HG03066 (cell line): ENCODE data around the gene DDR2.

Source experiments
- ATAC-seq: cut with Tn5 transposase; IDR thresholded peaks from one replicate; pipeline ENCODE4 v1.9.1; 2021; ENCODE audit warnings: low read depth; ENCODE audit not compliant: unreplicated experiment

Gene DDR2

GRCh38 chr1:162629077-162629627 lies 3.1 kb upstream of the DDR2 start:
- ATAC-seq: no peak

- ATAC-seq: no peak
These were observed 2.6 kb upstream of the DDR2 start for GRCh38 chr1:162629651-162630050.

DNA sequence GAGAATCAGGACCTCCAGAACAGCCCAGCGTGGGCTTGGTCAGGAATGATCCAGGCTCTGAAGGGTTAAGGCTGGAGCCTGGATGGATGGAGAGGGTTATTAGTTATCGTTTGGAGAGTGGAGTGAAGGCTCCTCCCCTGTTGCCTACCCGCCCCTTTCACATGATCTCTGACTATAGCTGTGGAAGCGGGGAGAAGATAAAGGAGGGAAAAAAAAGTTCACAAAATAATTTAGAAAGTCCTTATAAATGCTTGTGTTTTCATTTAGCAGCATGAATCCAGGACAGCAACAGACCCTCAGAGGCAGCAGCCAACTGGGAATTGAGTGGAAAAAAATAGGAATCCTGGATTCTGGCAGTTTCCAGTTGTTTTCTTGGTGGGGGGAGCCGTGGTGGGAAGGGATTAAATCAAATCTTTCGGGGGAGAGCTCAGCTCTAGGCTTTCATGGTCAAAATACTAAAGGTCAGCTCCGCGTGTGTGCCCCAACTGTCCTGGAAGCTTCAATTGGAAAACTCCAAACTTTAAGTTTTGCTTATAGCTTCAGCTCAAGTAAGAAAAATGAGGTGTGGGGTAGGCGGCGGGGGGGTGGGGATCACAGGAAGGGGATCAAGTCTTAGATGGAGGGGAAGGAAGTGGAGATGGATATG lies 595 bp upstream of the DDR2 start:
- ATAC-seq: no peak

DNA sequence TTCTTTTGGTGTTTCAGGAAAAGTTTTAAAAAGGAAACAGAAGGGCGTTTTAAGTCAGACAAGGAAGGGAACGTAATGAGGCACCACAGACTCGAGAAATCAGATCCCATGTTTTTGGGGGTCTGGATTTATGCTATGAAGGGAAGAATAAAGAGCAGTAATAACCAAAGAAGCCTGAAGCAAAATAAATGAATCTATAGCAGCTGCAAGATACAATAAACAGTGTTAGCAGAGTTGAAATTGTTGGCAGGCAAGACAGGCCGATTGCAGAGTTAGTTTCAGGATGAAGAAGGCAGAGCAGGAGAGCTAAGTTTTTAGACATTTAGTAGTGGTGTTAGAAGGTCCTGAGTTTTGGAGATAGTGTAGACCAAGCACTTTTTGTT lies 425 bp downstream of the DDR2 start:
- ATAC-seq: no peak

- peak; percentile 50 for ATAC-seq
These were observed 958 bp downstream of the DDR2 start for GRCh38 chr1:162633081-162633762.

DNA sequence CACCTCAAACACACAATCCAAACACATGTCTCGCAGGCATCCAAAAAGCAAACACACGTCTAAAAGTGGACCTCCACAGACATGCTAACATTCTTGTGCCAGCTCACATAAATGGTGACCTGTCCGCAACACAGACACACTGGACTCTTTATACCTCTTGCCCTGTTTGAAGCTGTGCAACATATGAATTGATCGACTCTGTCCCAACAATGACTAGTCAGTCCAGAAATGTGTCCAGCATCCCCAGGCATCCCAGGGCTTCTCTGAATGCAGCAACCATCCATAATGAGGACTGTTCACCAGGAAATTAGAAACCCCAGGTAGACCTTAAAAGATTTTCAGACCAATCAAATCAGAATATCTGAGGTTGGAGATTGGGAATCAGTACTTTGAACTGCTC lies 3.2 kb downstream of the DDR2 start:
- ATAC-seq: no peak

GRCh38 chr1:162639718-162640117 lies 7.5 kb downstream of the DDR2 start:
- ATAC-seq: no peak

- no peak for ATAC-seq
These were observed 8.8 kb downstream of the DDR2 start for GRCh38 chr1:162641114-162641513.

DNA sequence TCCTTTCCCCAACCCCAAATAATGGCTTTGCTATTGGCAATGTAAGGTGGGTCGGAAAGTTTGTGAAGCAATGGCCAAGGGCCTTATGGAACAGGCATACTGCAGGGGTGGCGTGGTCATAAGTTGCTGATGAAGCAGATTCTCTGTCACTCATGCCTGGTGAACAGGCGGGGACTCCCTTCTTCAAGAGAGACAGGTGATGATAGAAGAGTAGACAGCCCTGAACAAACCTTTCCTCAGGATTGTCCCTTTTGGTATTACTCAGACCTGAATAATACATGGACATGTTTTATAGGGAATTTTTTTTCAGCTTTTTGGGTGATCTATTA lies 12.7 kb downstream of the DDR2 start:
- no peak for ATAC-seq

DNA sequence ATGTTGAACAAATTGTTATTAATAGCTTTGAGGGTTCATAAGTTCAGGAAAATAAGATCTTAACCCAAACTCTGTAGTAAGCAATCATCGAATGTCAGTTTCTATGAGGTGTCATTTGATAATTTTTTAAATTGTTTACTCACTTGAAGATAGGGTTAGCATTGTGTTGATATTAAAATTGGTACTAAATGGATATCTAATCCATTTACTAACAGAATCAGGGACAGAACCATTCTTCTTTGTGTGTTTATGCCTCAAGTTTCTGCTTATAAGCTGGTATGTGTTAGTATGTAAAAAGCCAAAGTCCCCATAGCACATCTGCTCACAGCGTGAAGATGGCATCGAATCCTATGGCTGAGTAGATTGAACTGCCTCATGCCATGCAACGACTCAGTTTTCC lies 13.4 kb downstream of the DDR2 start:
- ATAC-seq: no peak

GRCh38 chr1:162649583-162649982 lies 17.3 kb downstream of the DDR2 start:
- ATAC-seq: no peak

DNA sequence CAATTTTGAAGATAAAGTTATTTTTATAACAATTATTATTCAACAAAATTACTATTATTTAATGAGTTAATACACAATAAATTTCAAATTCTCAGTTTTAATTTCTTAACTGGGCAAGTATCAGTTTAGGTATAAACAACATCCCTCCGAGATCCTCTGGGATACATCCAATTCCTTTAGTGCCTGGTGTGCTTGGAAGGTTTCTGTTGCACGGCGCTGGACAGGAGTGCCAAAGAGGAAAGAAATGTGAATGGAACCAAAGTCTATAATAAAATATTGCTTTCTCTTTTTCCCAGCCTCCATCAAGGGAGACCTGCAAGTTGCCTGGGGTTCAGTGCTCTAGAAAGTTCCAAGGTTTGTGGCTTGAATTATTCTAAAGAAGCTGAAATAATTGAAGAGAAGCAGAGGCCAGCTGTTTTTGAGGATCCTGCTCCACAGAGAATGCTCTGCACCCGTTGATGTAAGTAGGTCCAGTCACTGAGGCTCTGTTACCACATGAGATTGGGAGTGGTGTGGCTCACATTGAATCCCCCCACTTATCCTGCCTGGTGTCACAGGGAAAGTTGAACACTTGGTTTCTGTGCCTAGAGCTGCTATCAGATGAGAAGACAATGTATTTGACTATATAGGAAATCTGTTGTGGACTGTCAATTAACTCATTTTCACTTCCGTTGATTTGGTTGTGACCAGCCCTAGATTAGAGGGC lies 22.8 kb downstream of the DDR2 start:
- no peak for ATAC-seq

GRCh38 chr1:162656266-162656665 lies 24.0 kb downstream of the DDR2 start:
- no peak for ATAC-seq

DNA sequence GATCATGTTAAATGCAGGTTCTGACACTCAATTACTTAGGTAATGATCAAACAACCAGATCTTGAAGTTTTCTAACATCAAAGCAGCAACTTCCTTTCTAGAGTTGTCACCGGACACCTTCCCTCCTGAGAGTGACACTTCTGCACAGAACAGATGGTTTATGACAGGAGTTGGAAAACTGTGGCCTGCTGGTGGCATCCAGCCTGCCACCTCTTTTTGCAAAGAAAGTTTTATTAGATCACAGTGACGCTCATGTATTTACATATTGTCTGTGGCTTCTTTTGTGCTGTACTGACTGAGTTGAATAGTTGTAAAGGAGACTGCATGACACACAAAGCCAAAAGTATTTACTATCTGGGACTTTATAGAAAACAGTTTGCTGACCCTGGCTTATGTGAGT lies 28.3 kb downstream of the DDR2 start:
- no peak for ATAC-seq

DNA sequence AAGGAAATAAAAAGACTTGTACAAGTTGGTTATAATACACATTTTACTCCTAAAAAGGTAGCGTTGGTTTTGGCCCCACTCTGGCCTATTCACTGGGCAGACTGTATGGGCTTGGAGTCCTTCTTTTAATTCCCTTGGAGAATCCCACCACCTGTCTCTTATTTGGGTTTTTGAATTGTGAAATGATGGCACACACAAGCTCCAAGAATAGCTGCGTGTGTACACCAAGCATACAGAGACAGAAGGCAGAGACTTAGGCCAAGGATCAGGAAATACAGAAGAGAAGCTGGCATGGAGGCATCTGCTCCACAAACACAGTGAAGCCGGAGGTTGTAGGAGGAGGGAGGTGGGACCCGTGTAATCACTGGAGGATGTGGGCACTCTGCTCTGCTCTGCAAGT lies 29.1 kb downstream of the DDR2 start:
- no peak for ATAC-seq

DNA sequence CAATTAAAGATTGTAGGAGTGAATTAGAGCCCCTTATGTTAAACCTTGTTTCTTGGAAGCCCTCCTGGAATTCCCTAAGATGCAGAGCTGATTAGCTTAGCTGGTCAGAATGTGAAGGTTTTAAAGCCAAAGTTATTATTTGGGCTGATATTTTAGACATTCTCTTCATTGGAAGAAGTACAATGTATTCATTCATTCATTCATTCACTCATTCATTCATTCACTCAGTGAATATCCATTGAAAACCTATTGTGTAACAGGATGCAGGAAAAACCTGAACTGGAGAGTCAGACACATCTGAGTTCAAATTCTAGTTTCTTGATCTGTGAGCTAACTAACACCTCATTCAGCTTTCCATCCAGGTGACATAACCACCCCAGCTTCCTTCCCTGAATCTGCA lies 29.7 kb downstream of the DDR2 start:
- no peak for ATAC-seq

DNA sequence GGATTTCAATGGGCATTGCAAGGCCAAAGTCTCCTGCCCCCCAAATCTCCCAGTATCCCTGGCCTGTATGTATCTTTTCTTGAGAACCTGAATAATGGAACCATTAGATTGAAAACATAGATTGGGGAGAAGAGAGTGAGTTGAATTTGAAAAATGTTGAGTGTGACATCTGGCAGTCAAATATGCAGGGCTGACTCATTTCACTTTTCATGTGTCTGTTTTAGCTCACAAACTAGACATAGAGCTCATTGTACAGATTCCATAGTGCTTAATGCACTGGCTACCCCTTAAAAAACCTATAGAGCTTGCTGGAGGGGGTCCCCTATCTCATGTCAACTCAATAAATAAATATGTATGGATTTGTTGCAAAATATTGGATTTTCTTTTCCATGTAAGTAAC lies 30.8 kb downstream of the DDR2 start:
- no peak for ATAC-seq

DNA sequence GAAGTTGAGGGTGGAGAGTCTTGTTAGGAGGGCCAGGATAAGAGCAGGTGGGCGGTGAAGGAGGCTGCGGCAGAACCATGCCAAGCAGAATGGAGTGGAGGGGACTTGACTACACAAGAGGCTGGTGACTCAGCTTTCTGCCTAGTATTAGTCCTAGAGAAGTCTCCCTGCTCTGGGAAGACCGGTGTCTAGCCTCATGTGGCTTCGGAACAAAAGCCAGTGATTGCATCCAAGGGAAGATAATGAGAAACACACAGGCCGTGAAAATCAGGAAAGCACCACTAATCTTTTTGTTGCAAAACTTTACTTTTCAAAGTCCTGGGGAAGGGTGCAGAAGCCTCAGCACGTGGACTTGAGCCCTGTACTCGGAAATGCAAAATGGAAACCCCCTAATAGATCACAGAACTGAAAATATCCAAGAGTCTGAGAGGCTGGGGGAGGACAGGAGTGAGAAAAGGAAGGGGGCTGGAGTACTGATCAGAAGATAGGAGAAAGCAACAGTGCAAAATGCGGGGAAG lies 31.4 kb downstream of the DDR2 start:
- ATAC-seq: no peak

DNA sequence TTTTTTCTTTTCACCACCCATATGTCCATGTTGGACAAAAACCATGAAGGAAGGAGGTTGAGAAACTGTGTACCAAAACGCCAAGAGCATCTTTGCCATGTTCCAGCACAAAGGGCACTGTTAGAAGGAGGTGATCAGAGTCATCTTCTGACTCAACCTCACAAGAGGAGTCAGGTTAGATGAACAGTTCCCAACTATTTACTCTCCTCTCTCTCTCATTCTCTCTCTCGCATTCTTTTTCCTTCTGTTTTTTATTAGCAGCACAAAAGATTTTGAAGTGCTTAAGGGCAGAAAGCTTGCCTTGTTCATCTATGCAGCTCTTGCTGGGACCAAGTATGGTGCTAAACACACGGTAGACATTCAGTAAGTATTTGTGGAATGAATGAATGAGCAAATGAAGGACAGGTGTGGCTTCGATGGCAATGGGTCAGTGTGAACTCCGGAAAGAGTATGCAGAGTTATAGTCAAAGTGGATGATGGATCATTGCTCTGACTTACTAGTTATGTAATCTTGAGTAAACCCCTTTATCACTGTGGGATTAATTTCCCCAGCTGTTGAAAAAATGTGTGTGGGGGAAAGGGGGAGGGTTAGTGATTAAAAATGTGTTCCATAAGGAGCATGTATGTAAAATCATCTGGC lies 33.9 kb downstream of the DDR2 start:
- no peak for ATAC-seq

GRCh38 chr1:162667381-162668080 lies 35.3 kb downstream of the DDR2 start:
- no peak for ATAC-seq
